Adrenal gland (tissue), 5 donors: Measurements from ENCODE around the gene FGFR4.

Experiments
- CTCF ChIP-seq, 6 experiments: fragments of 450-650 bp in 4 of 6; fragments of 200-600 bp in 2 of 6; sonication (generic) in 1 of 6; IDR thresholded peaks; 1 replicate in 5 of 6; 2 replicates in 1 of 6; pipeline versions ENCODE4 v1.5.1 to v1.8.0; 2016 to 2021; ENCODE audit warnings: antibody characterized with exemption in 6 of 6, mild to moderate bottlenecking in 2 of 6, moderate library complexity in 1 of 6
- POLR2A ChIP-seq, 2 donors: fragments of 450-650 bp; IDR thresholded peaks; one replicate each; pipeline ENCODE4 v1.6.1; 2017; ENCODE audit warnings: antibody characterized with exemption in 2 of 2, mild to moderate bottlenecking in 2 of 2, moderate library complexity in 1 of 2
- donor health status: DM: no; HTN: no; CAD: no.

- no peak for TF ChIP-seq CTCF (IDR thresholded peaks at IDR 0.05)
- TF ChIP-seq POLR2A (IDR thresholded peaks at IDR 0.05), result no peak
These were observed 5.7 kb downstream of the FGFR4 start for GRCh38 chr5:177092178-177093081.
